ENCODE data around the gene QRICH2.
A peak's percentile ranks its signal among the peaks of the same experiment; 100 is the strongest.

QRICH2 gene

GRCh38 chr17:76276461-76277299 is 31.4 kb downstream of the QRICH2 start:
- Histone ChIP-seq H3K27ac (ENCODE audit: low read depth, low read length) (no peak overlapping the region), H3K9me3 (ENCODE audit: control insufficient read depth, insufficient read depth, low read length) (no peaks in the 10 kb centered on the region), H3K4me3 (ENCODE audit: low read depth, low read length) (no peak overlapping the region), H3K27me3 (ENCODE audit: control insufficient read depth, insufficient read depth, low read length) (no peaks in the 10 kb centered on the region), H3K36me3 (ENCODE audit: control insufficient read depth, insufficient read depth, low read length) (no peaks in the 10 kb centered on the region), H3K4me1 (ENCODE audit: control insufficient read depth, insufficient read depth, low read length) (peaks cover 4% of the 10 kb centered on the region), H3K9ac (ENCODE audit: low read depth, low read length) (no peak overlapping the region)

- no peaks in the 10 kb centered on the region for H3K27me3 ChIP-seq (ENCODE audit: control insufficient read depth, insufficient read depth, low read length)
- no peaks in the 10 kb centered on the region for H3K36me3 ChIP-seq (ENCODE audit: control insufficient read depth, insufficient read depth, low read length)
- no peak overlapping the region for H3K9ac ChIP-seq (ENCODE audit: low read depth, low read length)
- no peak overlapping the region for H3K27ac ChIP-seq (ENCODE audit: low read depth, low read length)
- H3K4me1 ChIP-seq (ENCODE audit: control insufficient read depth, insufficient read depth, low read length), result peaks cover 7% of the 10 kb centered on the region
- H3K4me3 ChIP-seq (ENCODE audit: low read depth, low read length), result no peak overlapping the region
- no peaks in the 10 kb centered on the region for H3K9me3 ChIP-seq (ENCODE audit: control insufficient read depth, insufficient read depth, low read length)
These were observed 32.0 kb downstream of the QRICH2 start for GRCh38 chr17:76276069-76276431.

- Histone ChIP-seq H3K9me3 (ENCODE audit: control insufficient read depth, insufficient read depth, low read length) (no peaks in the 10 kb centered on the region), H3K4me1 (ENCODE audit: control insufficient read depth, insufficient read depth, low read length) (peaks cover 7% of the 10 kb centered on the region), H3K9ac (ENCODE audit: low read depth, low read length) (no peak overlapping the region), H3K36me3 (ENCODE audit: control insufficient read depth, insufficient read depth, low read length) (0 out of 2 replicates have a peak, but pooled peaks cover 3% of the 10 kb centered on the region), H3K27ac (ENCODE audit: low read depth, low read length) (no peak overlapping the region), H3K27me3 (ENCODE audit: control insufficient read depth, insufficient read depth, low read length) (no peaks in the 10 kb centered on the region), H3K4me3 (ENCODE audit: low read depth, low read length) (no peak overlapping the region)
These were observed 32.6 kb downstream of the QRICH2 start for GRCh38 chr17:76275382-76276068.

- H3K27ac ChIP-seq (ENCODE audit: low read depth, low read length), result no peak overlapping the region
- H3K9me3 ChIP-seq (ENCODE audit: control insufficient read depth, insufficient read depth, low read length), result no peaks in the 10 kb centered on the region
- H3K4me1 ChIP-seq (ENCODE audit: control insufficient read depth, insufficient read depth, low read length), result peaks cover 11% of the 10 kb centered on the region
- no peak overlapping the region for H3K9ac ChIP-seq (ENCODE audit: low read depth, low read length)
- no peaks in the 10 kb centered on the region for H3K27me3 ChIP-seq (ENCODE audit: control insufficient read depth, insufficient read depth, low read length)
- no peak overlapping the region for H3K4me3 ChIP-seq (ENCODE audit: low read depth, low read length)
- 0 out of 2 replicates have a peak, but pooled peaks cover 3% of the 10 kb centered on the region for H3K36me3 ChIP-seq (ENCODE audit: control insufficient read depth, insufficient read depth, low read length)
These were observed 33.7 kb downstream of the QRICH2 start for GRCh38 chr17:76274112-76274956.

GRCh38 chr17:76273445-76274111 is 34.5 kb downstream of the QRICH2 start:
- peak overlapping the region; percentile 28 for H3K27ac ChIP-seq (ENCODE audit: low read depth, low read length)
- peaks cover 14% of the 10 kb centered on the region for H3K4me1 ChIP-seq (ENCODE audit: control insufficient read depth, insufficient read depth, low read length)
- 0 out of 2 replicates have a peak, but pooled peaks cover 3% of the 10 kb centered on the region for H3K36me3 ChIP-seq (ENCODE audit: control insufficient read depth, insufficient read depth, low read length)
- H3K4me3 ChIP-seq (ENCODE audit: low read depth, low read length), result no peak overlapping the region
- no peaks in the 10 kb centered on the region for H3K27me3 ChIP-seq (ENCODE audit: control insufficient read depth, insufficient read depth, low read length)
- H3K9ac ChIP-seq (ENCODE audit: low read depth, low read length), result no peak overlapping the region
- no peaks in the 10 kb centered on the region for H3K9me3 ChIP-seq (ENCODE audit: control insufficient read depth, insufficient read depth, low read length)

GRCh38 chr17:76272541-76273444 is 35.3 kb downstream of the QRICH2 start:
- Histone ChIP-seq H3K9me3 (ENCODE audit: control insufficient read depth, insufficient read depth, low read length) (no peaks in the 10 kb centered on the region), H3K36me3 (ENCODE audit: control insufficient read depth, insufficient read depth, low read length) (0 out of 2 replicates have a peak, but pooled peaks cover 3% of the 10 kb centered on the region), H3K27me3 (ENCODE audit: control insufficient read depth, insufficient read depth, low read length) (no peaks in the 10 kb centered on the region), H3K9ac (ENCODE audit: low read depth, low read length) (no peak overlapping the region), H3K4me3 (ENCODE audit: low read depth, low read length) (no peak overlapping the region), H3K27ac (ENCODE audit: low read depth, low read length) (peak overlapping the region; percentile 59), H3K4me1 (ENCODE audit: control insufficient read depth, insufficient read depth, low read length) (peaks cover 18% of the 10 kb centered on the region)

- Histone ChIP-seq H3K27me3 (ENCODE audit: control insufficient read depth, insufficient read depth, low read length) (no peaks in the 10 kb centered on the region), H3K36me3 (ENCODE audit: control insufficient read depth, insufficient read depth, low read length) (0 out of 2 replicates have a peak, but pooled peaks cover 3% of the 10 kb centered on the region), H3K4me3 (ENCODE audit: low read depth, low read length) (no peak overlapping the region), H3K9me3 (ENCODE audit: control insufficient read depth, insufficient read depth, low read length) (no peaks in the 10 kb centered on the region), H3K9ac (ENCODE audit: low read depth, low read length) (no peak overlapping the region), H3K27ac (ENCODE audit: low read depth, low read length) (peak overlapping the region; percentile 59), H3K4me1 (ENCODE audit: control insufficient read depth, insufficient read depth, low read length) (peaks cover 22% of the 10 kb centered on the region)
These were observed 36.2 kb downstream of the QRICH2 start for GRCh38 chr17:76271669-76272540.

- peak overlapping the region; percentile 59 for H3K27ac ChIP-seq (ENCODE audit: low read depth, low read length)
- 0 out of 2 replicates have a peak, but pooled peaks cover 3% of the 10 kb centered on the region for H3K36me3 ChIP-seq (ENCODE audit: control insufficient read depth, insufficient read depth, low read length)
- no peaks in the 10 kb centered on the region for H3K27me3 ChIP-seq (ENCODE audit: control insufficient read depth, insufficient read depth, low read length)
- no peaks in the 10 kb centered on the region for H3K9me3 ChIP-seq (ENCODE audit: control insufficient read depth, insufficient read depth, low read length)
- H3K9ac ChIP-seq (ENCODE audit: low read depth, low read length), result no peak overlapping the region
- no peak overlapping the region for H3K4me3 ChIP-seq (ENCODE audit: low read depth, low read length)
- peaks cover 29% of the 10 kb centered on the region for H3K4me1 ChIP-seq (ENCODE audit: control insufficient read depth, insufficient read depth, low read length)
These were observed 37.1 kb downstream of the QRICH2 start for GRCh38 chr17:76270770-76271668.
